Progenitor cell of endocrine pancreas (in vitro differentiated cells): Measurements from ENCODE around the gene CD93. TPM values are rescaled to one million over a fixed set of nuclear protein-coding genes. Genes with fewer than 3 reads are reported as not detected.
A peak's percentile ranks its signal among the peaks of the same experiment; 100 is the strongest.

Source experiments
- DNase-seq: peaks from one replicate; pipeline ENCODE4 v3.0.0; 2021; ENCODE audit warnings: low spot score; ENCODE audit not compliant: unreplicated experiment
- H3K27ac Mint-ChIP-seq: 2 replicates; pipeline ENCODE4 v1.8.0; 2021; ENCODE audit warnings: mild to moderate bottlenecking, moderate library complexity, mixed read lengths
- H3K27me3 Mint-ChIP-seq: 2 replicates; pipeline ENCODE4 v1.8.0; 2021; ENCODE audit warnings: mixed read lengths
- H3K36me3 Mint-ChIP-seq: 2 replicates; pipeline ENCODE4 v1.8.0; 2022; ENCODE audit warnings: mixed read lengths; ENCODE audit not compliant: insufficient read depth
- H3K4me1 Mint-ChIP-seq: 2 replicates; pipeline ENCODE4 v1.8.0; 2021; ENCODE audit warnings: low read depth, mixed read lengths
- H3K4me3 Mint-ChIP-seq: 2 replicates; pipeline ENCODE4 v1.8.0; 2021; ENCODE audit warnings: low read depth, mild to moderate bottlenecking, moderate library complexity, mixed read lengths
- H3K9me3 Mint-ChIP-seq: 2 replicates; pipeline ENCODE4 v1.8.0; 2021; ENCODE audit warnings: low read depth, mixed read lengths
- CTCF ChIP-seq: fragments of 200-600 bp; sonication (generic); IDR thresholded peaks from one replicate; pipeline ENCODE4 v1.5.0; 2021; ENCODE audit warnings: antibody characterized with exemption, mild to moderate bottlenecking; ENCODE audit not compliant: unreplicated experiment
- total RNA-seq: library from RNA; stranded (reverse); gene quantifications from 2 replicates; pipeline ENCODE4 v1.2.1, GENCODE V29; 2021

CD93 gene
- total RNA-seq, 1 donor from 2014 or later = not detected

- Mint-ChIP-seq H3K4me3 (no peak overlapping the region), H3K27me3 (peaks cover 87% of the 10 kb centered on the region), H3K4me1 (no peaks in the 10 kb centered on the region), H3K27ac (no peak overlapping the region), H3K9me3 (no peaks in the 10 kb centered on the region), H3K36me3 (no peaks in the 10 kb centered on the region)
- no peak for TF ChIP-seq CTCF
- no peak for DNase-seq
Observed at GRCh38 chr20:23035731-23036130, 50.4 kb downstream of the CD93 start.

GRCh38 chr20:23034721-23035671 is 51.1 kb downstream of the CD93 start, which contains the start of gene SSTR4:
TSS of gene SSTR4 (plus strand) at chr20:23035312. CDS start at chr20:23035484, 172 bp downstream.
- H3K36me3 Mint-ChIP-seq = no peaks in the 10 kb centered on the region
- H3K27me3 Mint-ChIP-seq = peaks cover 80% of the 10 kb centered on the region
- no peak within 1 kb of the TSS for H3K27ac Mint-ChIP-seq
- no peak for TF ChIP-seq CTCF
- peak within 1 kb of the TSS; percentile 11 for H3K4me3 Mint-ChIP-seq
- DNase-seq = no peak
- no peaks in the 10 kb centered on the region for H3K9me3 Mint-ChIP-seq
- H3K4me1 Mint-ChIP-seq = no peaks in the 10 kb centered on the region

- DNase-seq = no peak
- Mint-ChIP-seq H3K36me3 (no peaks in the 10 kb centered on the region), H3K4me3 (no peak overlapping the region), H3K9me3 (no peaks in the 10 kb centered on the region), H3K27ac (no peak overlapping the region), H3K27me3 (peaks cover 73% of the 10 kb centered on the region), H3K4me1 (peaks cover 2% of the 10 kb centered on the region)
- no peak for TF ChIP-seq CTCF
Observed at GRCh38 chr20:23033918-23034317, 52.2 kb downstream of the CD93 start.

- Mint-ChIP-seq H3K36me3 (no peaks in the 10 kb centered on the region), H3K9me3 (no peaks in the 10 kb centered on the region), H3K4me1 (peaks cover 2% of the 10 kb centered on the region), H3K4me3 (no peak overlapping the region), H3K27me3 (peaks cover 64% of the 10 kb centered on the region), H3K27ac (no peak overlapping the region)
- TF ChIP-seq CTCF = no peak
- DNase-seq = no peak
Observed at GRCh38 chr20:23032750-23033078, 53.4 kb downstream of the CD93 start.

- no peak overlapping the region for H3K4me3 Mint-ChIP-seq
- no peaks in the 10 kb centered on the region for H3K36me3 Mint-ChIP-seq
- no peak for DNase-seq
- TF ChIP-seq CTCF = no peak
- no peaks in the 10 kb centered on the region for H3K9me3 Mint-ChIP-seq
- H3K4me1 Mint-ChIP-seq = peaks cover 2% of the 10 kb centered on the region
- no peak overlapping the region for H3K27ac Mint-ChIP-seq
- H3K27me3 Mint-ChIP-seq = peaks cover 63% of the 10 kb centered on the region
Observed at GRCh38 chr20:23032056-23032749, 53.9 kb downstream of the CD93 start.
